ENCODE results near the gene RBM23.
"Not testable (repeated sequence)": the region's sequence is repeated elsewhere in the genome, so short reads cannot be mapped to it uniquely, and the experiment has no call there.

DNA sequence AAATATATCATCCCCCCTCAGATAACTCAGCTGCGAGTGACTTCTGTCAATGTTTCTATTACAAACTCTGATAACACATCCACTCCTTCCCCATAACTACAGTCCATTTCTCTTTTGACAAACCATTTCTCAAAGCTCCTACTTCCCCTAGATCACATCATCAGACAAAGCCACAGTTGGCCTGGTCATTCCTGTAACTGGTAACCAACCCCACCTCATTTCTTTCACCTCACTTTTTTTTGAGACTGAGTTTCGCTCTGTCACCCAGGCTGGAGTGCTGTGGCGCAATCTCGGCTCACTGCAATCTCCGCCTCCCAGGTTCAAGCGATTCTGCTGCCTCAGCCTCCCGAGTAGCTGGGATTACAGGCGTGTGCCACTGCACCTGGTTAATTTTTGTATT is 32.8 kb upstream of the RBM23 start:
- not testable (repeated sequence) for TF ChIP-seq CTCF (conservative IDR thresholded peaks at IDR 0.05); EZH2 (IDR thresholded peaks at IDR 0.05; ENCODE audit: low read depth)

Data from PC-9 (cell line).